ENCODE results near the gene ALDH8A1.

The ALDH8A1 gene

DNA sequence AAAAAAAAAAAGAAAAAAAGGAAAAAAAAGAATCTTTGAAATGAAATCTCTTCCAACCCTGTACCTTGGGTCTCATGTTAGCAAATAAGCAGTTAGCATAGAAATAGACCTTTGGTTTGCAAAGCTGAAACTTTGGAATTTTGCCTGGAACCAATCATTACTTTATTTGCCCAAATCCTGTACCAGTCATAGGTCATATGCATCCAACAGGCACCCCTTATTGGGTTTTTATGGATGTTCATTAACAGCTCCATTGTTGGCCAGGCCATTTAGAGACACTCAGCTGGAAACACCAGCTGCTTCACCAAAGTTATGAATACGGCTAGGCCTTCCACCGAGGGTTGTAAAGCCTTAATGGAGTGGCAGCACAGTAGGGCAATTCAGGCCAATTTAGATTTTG lies 53.0 kb downstream of the ALDH8A1 start:
- Histone ChIP-seq H3K27me3 (ENCODE audit: control insufficient read depth, insufficient read depth, low read length) (no peaks in the 10 kb centered on the region), H3K4me1 (ENCODE audit: control insufficient read depth, insufficient read depth, low read length) (no peaks in the 10 kb centered on the region), H3K9me3 (ENCODE audit: control insufficient read depth, insufficient read depth, low read length) (no peaks in the 10 kb centered on the region), H3K4me3 (ENCODE audit: low read length) (no peak overlapping the region), H3K27ac (ENCODE audit: low read length) (no peak overlapping the region), H3K36me3 (ENCODE audit: control insufficient read depth, insufficient read depth, low read length) (no peaks in the 10 kb centered on the region)
- WGBS (ENCODE audit: insufficient coverage, insufficient read length) = no CpG with 5 or more reads among the region's 2 CpGs
- DNase-seq (ENCODE audit: low read depth, low spot score) = no peak

DNA sequence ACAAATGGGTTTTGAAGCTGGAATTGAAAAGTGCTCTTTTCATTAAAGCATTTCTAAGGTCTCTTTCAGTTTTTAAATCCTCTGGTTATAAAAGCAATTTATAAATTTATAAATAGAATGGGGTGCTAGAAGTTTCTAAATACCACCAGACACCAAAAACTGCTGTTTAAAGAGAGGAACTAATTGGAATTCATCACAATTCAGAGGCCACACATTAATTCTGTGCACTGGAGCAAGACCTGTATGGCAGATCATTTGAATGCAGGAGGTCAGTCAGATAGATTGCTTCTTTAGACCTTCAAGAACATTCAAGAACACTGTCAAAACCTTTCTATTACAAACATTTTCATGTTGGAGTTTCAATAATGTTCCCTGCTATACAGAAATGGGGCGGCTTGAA lies 55.1 kb downstream of the ALDH8A1 start:
- Histone ChIP-seq H3K27me3 (ENCODE audit: control insufficient read depth, insufficient read depth, low read length) (no peaks in the 10 kb centered on the region), H3K36me3 (ENCODE audit: control insufficient read depth, insufficient read depth, low read length) (no peaks in the 10 kb centered on the region), H3K27ac (ENCODE audit: low read length) (no peak overlapping the region), H3K9me3 (ENCODE audit: control insufficient read depth, insufficient read depth, low read length) (no peaks in the 10 kb centered on the region), H3K4me1 (ENCODE audit: control insufficient read depth, insufficient read depth, low read length) (no peaks in the 10 kb centered on the region), H3K4me3 (ENCODE audit: low read length) (no peak overlapping the region)
- no CpG with 5 or more reads among the region's 1 CpG for WGBS (ENCODE audit: insufficient coverage, insufficient read length)
- no peak for DNase-seq (ENCODE audit: low read depth, low spot score)

DNA sequence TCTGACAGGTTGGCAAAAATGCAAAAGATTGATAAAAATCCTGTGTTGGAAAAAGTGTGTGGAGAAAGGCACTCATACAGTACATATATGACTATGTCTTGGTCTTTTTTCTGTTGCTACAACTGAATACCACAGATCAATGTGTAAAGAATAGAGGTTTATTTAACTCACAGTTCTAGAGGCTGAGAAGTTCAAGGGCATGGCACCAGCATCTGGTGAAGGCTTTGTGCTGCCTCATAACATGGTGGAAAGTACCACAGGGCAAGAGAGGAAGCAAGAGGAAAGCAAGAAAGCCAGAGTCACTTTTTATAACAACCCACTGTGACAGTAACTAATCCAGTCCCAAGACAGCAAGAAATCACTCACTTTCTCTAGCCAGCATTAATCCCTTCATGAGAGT lies 57.5 kb downstream of the ALDH8A1 start:
- Histone ChIP-seq H3K4me1 (ENCODE audit: control insufficient read depth, insufficient read depth, low read length) (no peaks in the 10 kb centered on the region), H3K9me3 (ENCODE audit: control insufficient read depth, insufficient read depth, low read length) (no peaks in the 10 kb centered on the region), H3K27ac (ENCODE audit: low read length) (no peak overlapping the region), H3K4me3 (ENCODE audit: low read length) (no peak overlapping the region), H3K27me3 (ENCODE audit: control insufficient read depth, insufficient read depth, low read length) (no peaks in the 10 kb centered on the region), H3K36me3 (ENCODE audit: control insufficient read depth, insufficient read depth, low read length) (no peaks in the 10 kb centered on the region)
- no peak for DNase-seq (ENCODE audit: low read depth, low spot score)

DNA sequence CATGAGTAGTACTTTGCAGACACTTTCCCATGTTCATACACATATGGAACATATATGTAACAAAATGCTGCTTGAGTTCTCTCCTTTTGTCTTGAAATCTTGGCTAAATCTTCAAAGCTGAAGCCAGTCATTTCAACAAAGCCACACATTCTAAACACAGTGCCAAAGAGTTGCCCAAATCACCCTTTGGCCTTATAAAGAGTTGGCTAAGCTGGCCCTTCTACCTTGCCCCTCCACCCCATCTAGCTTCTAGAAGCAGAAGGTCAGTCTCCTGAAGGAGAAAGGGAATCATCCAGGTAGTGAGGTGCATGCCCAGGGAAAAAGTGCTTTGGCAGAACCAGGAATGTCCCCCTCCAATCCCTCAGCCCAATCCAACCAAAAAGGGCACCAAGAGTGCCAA lies 58.3 kb downstream of the ALDH8A1 start:
- Histone ChIP-seq H3K4me3 (ENCODE audit: low read length) (no peak overlapping the region), H3K9me3 (ENCODE audit: control insufficient read depth, insufficient read depth, low read length) (no peaks in the 10 kb centered on the region), H3K27me3 (ENCODE audit: control insufficient read depth, insufficient read depth, low read length) (no peaks in the 10 kb centered on the region), H3K4me1 (ENCODE audit: control insufficient read depth, insufficient read depth, low read length) (no peaks in the 10 kb centered on the region), H3K36me3 (ENCODE audit: control insufficient read depth, insufficient read depth, low read length) (no peaks in the 10 kb centered on the region), H3K27ac (ENCODE audit: low read length) (no peak overlapping the region)
- DNase-seq (ENCODE audit: low read depth, low spot score) = no peak

DNA sequence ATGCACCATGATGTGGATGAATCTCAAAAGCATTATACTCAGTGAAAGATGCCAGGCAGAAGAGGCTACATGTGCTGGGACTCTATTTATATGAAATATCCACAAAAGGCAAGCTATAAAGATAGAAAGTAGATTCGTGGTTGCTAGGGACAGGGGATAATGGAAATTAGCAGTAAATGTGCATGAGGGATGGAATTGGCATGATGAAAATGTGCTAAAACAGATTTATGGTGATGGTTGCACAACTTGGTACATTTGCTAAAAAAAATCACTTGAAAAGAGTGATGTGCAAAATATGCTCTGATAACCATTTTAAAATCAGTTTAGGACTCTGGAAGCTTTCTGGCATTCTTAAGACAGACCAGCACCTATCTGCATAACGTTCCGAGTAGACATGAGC lies 61.6 kb downstream of the ALDH8A1 start:
- H3K9me3 ChIP-seq (ENCODE audit: control insufficient read depth, insufficient read depth, low read length) = no peaks in the 10 kb centered on the region
- no peak overlapping the region for H3K4me3 ChIP-seq (ENCODE audit: low read length)
- H3K27me3 ChIP-seq (ENCODE audit: control insufficient read depth, insufficient read depth, low read length) = no peaks in the 10 kb centered on the region
- H3K36me3 ChIP-seq (ENCODE audit: control insufficient read depth, insufficient read depth, low read length) = no peaks in the 10 kb centered on the region
- WGBS (ENCODE audit: insufficient coverage, insufficient read length) = no CpG with 5 or more reads among the region's 3 CpGs
- H3K27ac ChIP-seq (ENCODE audit: low read length) = no peak overlapping the region
- DNase-seq (ENCODE audit: low read depth, low spot score) = no peak
- H3K4me1 ChIP-seq (ENCODE audit: control insufficient read depth, insufficient read depth, low read length) = no peaks in the 10 kb centered on the region

DNA sequence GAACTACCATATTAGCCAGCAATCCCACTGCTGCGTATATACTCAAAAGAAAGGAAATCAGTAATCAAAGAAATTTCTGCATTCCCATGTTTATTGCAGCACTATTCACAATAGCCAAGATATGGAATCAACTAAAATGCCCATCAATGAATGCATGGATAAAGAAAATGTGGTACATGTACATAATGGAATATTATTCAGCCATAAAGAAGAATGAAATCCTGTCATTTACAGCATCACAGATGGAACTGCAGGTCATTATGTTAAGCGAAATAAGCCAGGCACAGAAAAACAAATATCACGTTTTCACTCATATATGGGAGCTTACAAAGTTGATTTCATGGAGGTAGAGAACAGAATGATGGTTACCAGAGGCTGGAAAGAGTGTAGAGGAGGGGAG lies 65.1 kb downstream of the ALDH8A1 start:
- Histone ChIP-seq H3K4me1 (ENCODE audit: control insufficient read depth, insufficient read depth, low read length) (no peaks in the 10 kb centered on the region), H3K9me3 (ENCODE audit: control insufficient read depth, insufficient read depth, low read length) (no peaks in the 10 kb centered on the region), H3K36me3 (ENCODE audit: control insufficient read depth, insufficient read depth, low read length) (no peaks in the 10 kb centered on the region), H3K27ac (ENCODE audit: low read length) (no peak overlapping the region), H3K27me3 (ENCODE audit: control insufficient read depth, insufficient read depth, low read length) (no peaks in the 10 kb centered on the region), H3K4me3 (ENCODE audit: low read length) (no peak overlapping the region)
- no CpG with 5 or more reads among the region's 3 CpGs for WGBS (ENCODE audit: insufficient coverage, insufficient read length)
- no peak for DNase-seq (ENCODE audit: low read depth, low spot score)

DNA sequence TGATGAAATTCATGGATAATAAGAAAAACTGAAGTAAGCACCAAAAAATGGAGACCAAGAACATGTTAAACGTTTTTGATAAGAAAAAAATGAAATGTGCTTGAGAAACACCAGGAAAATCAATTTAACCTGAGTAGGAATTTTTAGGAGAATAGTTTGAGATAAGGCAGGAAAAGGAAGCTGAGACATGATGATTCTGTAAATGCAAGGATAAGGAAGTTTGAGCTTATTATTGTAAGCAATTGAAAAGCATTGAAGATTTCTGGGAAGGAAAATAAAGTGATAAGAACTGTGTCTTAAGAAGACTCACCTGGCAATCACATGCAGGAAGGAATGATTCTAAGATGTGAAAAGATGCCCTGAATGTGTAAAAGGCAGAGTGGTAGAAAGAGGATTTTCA lies 66.6 kb downstream of the ALDH8A1 start:
- Histone ChIP-seq H3K4me3 (ENCODE audit: low read length) (no peak overlapping the region), H3K36me3 (ENCODE audit: control insufficient read depth, insufficient read depth, low read length) (no peaks in the 10 kb centered on the region), H3K27ac (ENCODE audit: low read length) (no peak overlapping the region), H3K9me3 (ENCODE audit: control insufficient read depth, insufficient read depth, low read length) (no peaks in the 10 kb centered on the region), H3K27me3 (ENCODE audit: control insufficient read depth, insufficient read depth, low read length) (no peaks in the 10 kb centered on the region), H3K4me1 (ENCODE audit: control insufficient read depth, insufficient read depth, low read length) (no peaks in the 10 kb centered on the region)
- no CpG with 5 or more reads among the region's 1 CpG for WGBS (ENCODE audit: insufficient coverage, insufficient read length)
- DNase-seq (ENCODE audit: low read depth, low spot score) = no peak

DNA sequence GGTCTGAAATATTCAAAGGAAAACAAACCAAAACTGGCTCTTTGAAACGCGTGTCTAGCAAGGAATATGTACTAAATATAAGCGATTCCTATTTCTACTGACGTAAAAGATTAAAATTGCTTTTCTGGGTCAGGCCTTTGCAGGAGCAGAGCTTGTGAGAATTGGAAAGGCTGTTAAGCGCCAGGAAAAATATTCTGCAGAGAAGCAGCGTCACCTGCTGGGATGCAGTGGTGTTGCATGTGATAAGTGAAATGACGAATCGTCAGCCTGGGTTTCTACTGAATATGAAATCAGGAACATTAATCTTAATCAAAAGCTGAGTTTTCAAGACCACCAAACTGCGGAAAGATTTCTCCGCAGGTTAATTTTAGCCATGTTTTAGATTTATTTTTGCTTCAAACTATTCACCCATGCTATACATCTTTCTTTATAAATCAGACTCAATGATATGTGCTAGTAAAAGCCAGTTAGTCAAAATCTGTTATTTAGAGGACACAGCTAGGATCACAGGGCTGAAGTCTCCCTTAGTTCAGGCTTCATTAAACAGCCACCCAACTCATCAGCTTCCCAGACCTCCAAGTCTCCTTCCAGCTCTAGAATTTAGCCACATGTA lies 67.4 kb downstream of the ALDH8A1 start:
- H3K27me3 ChIP-seq (ENCODE audit: control insufficient read depth, insufficient read depth, low read length) = no peaks in the 10 kb centered on the region
- WGBS (ENCODE audit: insufficient coverage, insufficient read length) = no CpG with 5 or more reads among the region's 10 CpGs
- H3K4me1 ChIP-seq (ENCODE audit: control insufficient read depth, insufficient read depth, low read length) = no peaks in the 10 kb centered on the region

DNA sequence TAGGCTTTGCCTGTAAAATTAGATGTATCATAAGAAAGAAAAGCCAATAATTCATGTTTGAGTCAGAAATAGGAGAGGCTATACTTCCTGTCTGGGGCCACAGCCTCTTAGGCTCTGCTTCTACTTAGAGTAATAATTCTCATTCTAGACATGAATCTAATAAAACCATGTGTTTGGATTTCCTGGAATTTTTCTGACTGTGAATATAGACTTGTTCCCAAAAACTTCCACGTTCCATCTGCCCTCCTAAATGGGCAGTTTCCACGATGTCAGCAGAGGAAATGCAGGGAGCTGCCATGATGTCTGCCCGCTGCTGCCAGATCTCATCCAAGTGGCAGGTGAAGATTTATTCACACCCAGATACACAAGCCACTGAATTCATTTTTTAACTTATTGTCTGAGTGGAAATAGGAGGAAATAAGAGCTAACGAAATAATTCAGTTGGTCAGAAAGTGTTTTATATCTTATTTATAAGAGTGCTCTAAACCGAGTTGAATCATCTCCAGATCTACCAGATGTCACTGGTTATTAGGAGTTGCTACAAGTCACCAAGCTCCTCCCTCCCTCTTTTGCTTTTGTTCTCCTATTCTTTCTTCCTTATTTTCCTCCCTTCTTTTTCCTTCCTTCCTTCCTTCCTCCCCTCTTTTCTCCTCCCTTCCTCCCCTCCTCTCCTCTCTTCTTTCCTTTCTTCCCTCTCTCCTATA lies 69.3 kb downstream of the ALDH8A1 start:
- no peak for DNase-seq (ENCODE audit: low read depth, low spot score)
- Histone ChIP-seq H3K27ac (ENCODE audit: low read length) (no peak overlapping the region), H3K36me3 (ENCODE audit: control insufficient read depth, insufficient read depth, low read length) (no peaks in the 10 kb centered on the region), H3K9me3 (ENCODE audit: control insufficient read depth, insufficient read depth, low read length) (no peaks in the 10 kb centered on the region), H3K27me3 (ENCODE audit: control insufficient read depth, insufficient read depth, low read length) (no peaks in the 10 kb centered on the region), H3K4me3 (ENCODE audit: low read length) (no peak overlapping the region), H3K4me1 (ENCODE audit: control insufficient read depth, insufficient read depth, low read length) (no peaks in the 10 kb centered on the region)
- WGBS (ENCODE audit: insufficient coverage, insufficient read length) = no CpG with 5 or more reads among the region's 5 CpGs

More for the DNA sequence above, 67.4 kb downstream of the ALDH8A1 start:
- H3K36me3 ChIP-seq (ENCODE audit: control insufficient read depth, insufficient read depth, low read length) = no peaks in the 10 kb centered on the region
- no peaks in the 10 kb centered on the region for H3K9me3 ChIP-seq (ENCODE audit: control insufficient read depth, insufficient read depth, low read length)
- no peak overlapping the region for H3K4me3 ChIP-seq (ENCODE audit: low read length)
- peak; percentile 41 for DNase-seq (ENCODE audit: low read depth, low spot score)
- H3K27ac ChIP-seq (ENCODE audit: low read length) = no peak overlapping the region

DNA sequence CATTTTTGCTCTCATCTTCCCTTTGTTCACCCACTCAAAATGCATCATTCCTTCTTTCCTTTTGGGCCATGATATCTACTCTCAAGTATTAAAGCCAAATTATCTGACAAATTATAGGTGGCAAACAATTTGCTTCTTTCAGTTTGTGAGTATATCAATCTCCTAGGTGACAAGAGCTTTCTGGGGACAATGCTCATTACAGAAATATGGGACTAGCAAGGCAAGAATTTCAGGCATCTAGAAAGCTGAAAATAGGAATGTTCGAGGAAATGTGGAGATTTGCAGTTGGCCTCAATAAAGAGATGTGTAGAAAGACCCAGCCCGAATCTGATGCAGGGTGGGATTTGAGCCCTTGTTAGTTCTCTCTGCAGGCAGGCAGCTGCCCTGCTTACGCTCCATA lies 71.8 kb downstream of the ALDH8A1 start:
- DNase-seq (ENCODE audit: low read depth, low spot score) = no peak
- Histone ChIP-seq H3K27me3 (ENCODE audit: control insufficient read depth, insufficient read depth, low read length) (no peaks in the 10 kb centered on the region), H3K9me3 (ENCODE audit: control insufficient read depth, insufficient read depth, low read length) (peaks cover 3% of the 10 kb centered on the region), H3K27ac (ENCODE audit: low read length) (no peak overlapping the region), H3K4me3 (ENCODE audit: low read length) (no peak overlapping the region), H3K4me1 (ENCODE audit: control insufficient read depth, insufficient read depth, low read length) (no peaks in the 10 kb centered on the region), H3K36me3 (ENCODE audit: control insufficient read depth, insufficient read depth, low read length) (no peaks in the 10 kb centered on the region)
- no CpG with 5 or more reads among the region's 3 CpGs for WGBS (ENCODE audit: insufficient coverage, insufficient read length)

DNA sequence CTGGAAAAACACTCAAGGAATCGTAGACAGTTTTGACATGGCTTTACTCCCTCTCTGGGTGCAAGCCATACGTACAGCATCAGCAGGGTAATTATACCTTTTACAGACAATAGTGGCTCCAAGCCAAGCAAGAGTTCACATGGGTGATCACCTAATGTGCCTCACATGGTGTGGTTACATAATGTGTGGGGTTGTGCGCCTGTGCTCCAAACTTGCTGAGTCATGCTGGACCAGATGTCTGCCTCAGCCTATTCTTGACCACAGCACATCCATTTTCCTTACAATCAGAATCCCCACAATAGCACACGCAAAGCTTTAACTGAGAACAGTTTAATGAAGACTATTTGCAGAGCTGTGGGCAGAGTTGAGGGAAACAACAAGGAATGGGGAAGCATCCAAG lies 74.5 kb downstream of the ALDH8A1 start:
- H3K27me3 ChIP-seq (ENCODE audit: control insufficient read depth, insufficient read depth, low read length) = no peaks in the 10 kb centered on the region
- no peak overlapping the region for H3K4me3 ChIP-seq (ENCODE audit: low read length)
- no peaks in the 10 kb centered on the region for H3K36me3 ChIP-seq (ENCODE audit: control insufficient read depth, insufficient read depth, low read length)
- H3K9me3 ChIP-seq (ENCODE audit: control insufficient read depth, insufficient read depth, low read length) = peaks cover 3% of the 10 kb centered on the region
- DNase-seq (ENCODE audit: low read depth, low spot score) = no peak
- no CpG with 5 or more reads among the region's 4 CpGs for WGBS (ENCODE audit: insufficient coverage, insufficient read length)
- no peak overlapping the region for H3K27ac ChIP-seq (ENCODE audit: low read length)
- no peaks in the 10 kb centered on the region for H3K4me1 ChIP-seq (ENCODE audit: control insufficient read depth, insufficient read depth, low read length)

Measured in iPS DF 6.9 (cell line).